Right ventricle myocardium inferior (tissue), 1 donor: ENCODE measurements around the gene GALNT12. TPM values are rescaled to one million over a fixed set of nuclear protein-coding genes. Genes with fewer than 3 reads are reported as not detected.

ENCODE experiments used
- ATAC-seq: fragments of 200-7000 bp; cut with Tn5 transposase; one replicate; pipeline ENCODE4 v1.9.1; 2020; ENCODE audit warnings: mild to moderate bottlenecking, moderate library complexity
- DNase-seq: peaks from one replicate; pipeline ENCODE4 v3.0.0; 2021; ENCODE audit errors: missing footprints
- intact Hi-C: fragments of 100-400 bp; cut with DNase I; formaldehyde crosslinking; loops from one replicate; pipeline ENCODE4 v1.11.0; 2022
- total RNA-seq: library from RNA; stranded (reverse); fragmentation: NEBNext Ultra II Directional; extraction: Animal tissue kit (Norgen Biotek cat#: 25700); gene quantifications from one replicate; pipeline ENCODE4 v1.2.1, GENCODE V29; 2021
- donor health status: DM: no; HTN: yes; CAD: no; lungs with severe emphysema.

Gene GALNT12
- total RNA-seq, 1 donor from 2014 or later, result 0.54 TPM

DNA sequence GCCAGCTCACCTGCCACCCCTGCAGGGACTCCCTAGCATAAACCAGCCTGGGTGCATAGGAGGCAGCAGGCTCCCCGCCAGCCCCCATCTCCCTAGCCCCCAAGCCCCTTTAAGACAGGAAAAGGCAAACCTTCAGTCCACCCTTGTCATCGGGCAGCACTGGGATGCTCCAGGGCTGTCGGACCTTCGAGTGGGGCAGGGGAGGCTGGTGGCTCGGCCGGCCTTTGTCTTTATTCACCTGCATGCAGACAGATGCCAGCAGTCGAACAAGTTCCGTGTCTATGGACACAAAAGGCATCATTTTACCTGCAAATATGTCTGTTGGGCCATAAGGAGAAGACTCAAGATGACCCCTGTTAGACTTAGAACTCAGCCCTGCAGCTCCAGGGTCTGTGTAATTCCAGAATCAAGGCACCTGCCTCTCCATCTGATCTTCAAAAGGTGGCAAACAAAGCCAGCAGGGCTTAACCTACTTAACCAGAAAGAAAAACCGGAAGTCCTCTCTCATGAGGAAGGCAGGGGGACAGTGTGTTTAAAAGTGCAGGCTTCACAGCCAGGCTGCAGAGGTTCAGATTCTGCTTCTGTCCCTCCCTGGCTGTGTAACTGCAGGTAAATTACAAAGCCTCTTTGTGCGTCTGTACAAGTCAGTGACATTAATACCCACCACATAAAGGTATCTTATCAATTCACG, 27.3 kb upstream of the GALNT12 start:
- intact Hi-C loops, result loop anchor here (10.0 kb wide), 1 partner anchor 305 kb away; no protein-coding TSS in a partner anchor
- no peak for DNase-seq
- ATAC-seq, result no peak

DNA sequence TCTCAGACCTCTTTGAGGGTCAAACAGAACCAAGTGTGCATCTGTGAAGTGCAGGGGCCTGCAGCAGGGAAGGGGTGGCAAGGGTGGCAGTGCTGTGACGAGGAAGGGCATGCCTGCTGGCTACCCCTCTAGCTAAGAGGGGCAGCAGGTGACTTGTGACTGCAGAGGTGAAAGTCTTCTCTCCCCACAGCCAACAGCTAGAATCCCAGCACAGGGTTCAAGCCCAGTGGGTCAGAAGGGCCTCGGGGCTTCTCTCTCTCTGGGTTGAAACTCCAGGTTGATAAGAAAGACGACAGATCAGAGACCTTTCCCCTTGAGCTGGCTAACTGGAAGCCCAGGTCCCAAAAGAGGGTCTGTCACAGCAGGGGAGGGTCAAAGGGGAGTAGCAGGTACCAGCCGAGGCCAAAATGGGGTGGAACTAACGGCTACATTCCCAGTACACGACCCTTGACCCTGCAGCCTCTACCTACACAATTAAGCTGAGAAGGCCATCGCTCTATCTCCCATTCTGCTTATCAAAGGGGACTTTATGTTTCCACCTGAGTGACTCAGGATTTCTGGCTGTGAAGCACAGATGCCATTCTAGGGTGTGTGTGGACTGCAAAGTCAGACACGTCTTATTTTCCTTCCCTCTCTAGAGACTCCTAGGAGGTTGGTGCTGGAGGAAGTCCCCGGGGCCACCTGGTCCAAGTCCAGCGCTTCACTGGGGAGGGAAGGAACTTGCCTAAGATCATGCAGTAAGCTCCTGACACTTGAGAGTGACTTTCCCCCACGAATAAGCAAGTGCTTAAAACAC, 25.7 kb upstream of the GALNT12 start:
- DNase-seq, result no peak
- intact Hi-C loops, result loop anchor here (10.0 kb wide), 1 partner anchor 307 kb away; no protein-coding TSS in a partner anchor
- no peak for ATAC-seq

DNA sequence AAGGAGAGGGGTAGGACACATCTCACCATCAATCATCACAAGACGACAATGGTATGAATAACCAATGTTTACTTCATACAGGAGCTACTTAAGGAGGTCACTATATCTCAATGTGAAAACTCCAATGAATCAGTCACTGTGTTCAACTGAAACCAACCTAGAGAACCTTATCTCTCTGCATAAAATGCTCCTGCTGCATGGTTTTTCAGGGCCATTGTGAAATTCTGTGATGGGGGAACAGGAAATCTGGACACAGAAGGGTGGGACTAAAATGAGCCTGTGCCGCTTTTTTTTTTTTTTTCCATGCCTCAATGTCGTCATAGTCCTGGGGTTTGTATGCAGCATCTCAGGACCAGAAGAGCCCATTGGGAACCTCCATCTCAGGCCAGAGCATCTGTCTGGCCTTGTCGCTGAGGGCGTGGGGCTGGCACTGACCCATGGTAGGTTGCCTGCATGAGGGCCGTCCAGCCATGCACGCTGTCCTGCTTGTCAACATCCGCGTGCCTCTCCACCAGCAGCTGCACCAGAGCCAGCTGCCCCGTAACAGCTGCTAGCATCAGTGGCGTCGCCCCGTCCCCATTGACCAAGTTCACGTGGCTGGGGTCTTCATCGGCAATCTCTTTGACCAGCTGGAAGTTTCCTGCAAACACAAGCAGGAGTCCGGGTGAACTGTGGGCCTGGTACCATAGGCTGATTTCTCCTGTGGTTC, 23.8 kb upstream of the GALNT12 start:
- DNase-seq, result no peak
- no peak for ATAC-seq

DNA sequence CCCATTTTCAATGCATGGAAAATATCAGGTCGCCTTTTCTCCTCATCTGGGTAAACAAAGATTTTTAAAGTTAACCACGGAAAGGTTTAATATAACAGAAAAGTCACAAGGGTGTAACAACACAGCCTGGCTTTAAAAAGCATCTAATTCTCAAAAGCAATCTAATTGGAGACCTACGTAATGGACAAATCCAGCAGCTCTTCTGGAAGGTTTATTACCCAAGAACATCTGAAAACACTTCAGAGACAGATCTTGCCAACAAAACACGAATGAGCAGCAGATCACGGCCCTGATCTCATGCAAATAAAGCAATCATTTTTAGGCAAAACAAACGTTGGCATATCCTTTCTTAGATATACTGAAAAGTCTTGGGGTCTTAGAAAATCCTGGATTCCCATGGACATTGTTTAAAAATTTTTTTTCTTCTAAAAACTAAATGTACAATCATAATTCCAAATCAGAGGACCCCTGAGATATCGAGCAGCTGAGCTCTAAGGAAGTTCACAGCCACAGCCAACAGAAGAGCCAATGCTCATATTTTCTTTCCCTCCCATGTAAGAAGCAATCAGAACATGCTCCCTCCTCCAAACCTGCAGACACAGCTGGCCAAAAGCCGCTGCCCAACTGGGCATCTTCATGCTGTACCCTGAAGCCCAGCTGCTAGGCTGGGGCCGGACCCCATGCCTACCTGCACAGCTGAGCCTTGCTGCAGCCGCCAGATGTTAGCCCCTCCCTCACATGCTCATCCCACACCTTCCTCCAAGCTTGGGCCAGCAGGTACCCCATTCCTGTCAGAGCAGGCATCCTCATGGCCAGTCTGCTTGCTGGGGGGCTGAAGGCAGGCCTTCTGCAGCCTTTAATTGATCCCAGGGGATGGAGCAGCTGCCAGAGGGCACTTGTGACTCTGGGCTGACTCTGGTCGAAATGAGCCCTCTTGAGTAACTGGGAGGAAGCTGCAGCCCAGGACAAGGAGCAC, 22.4 kb upstream of the GALNT12 start:
- DNase-seq (no peak), ATAC-seq (no peak)
- intact Hi-C loops, result loop anchor here (10.0 kb wide), 1 partner anchor 310 kb away; no protein-coding TSS in a partner anchor

More for the DNA sequence above, 23.8 kb upstream of the GALNT12 start:
- intact Hi-C loops, result loop anchor here (10.0 kb wide), 1 partner anchor 309 kb away; no protein-coding TSS in a partner anchor

GRCh38 chr9:98786750-98787510, 20.5 kb upstream of the GALNT12 start:
- intact Hi-C loops, result loop anchor here (10.0 kb wide), 1 partner anchor 312 kb away; no protein-coding TSS in a partner anchor
- ATAC-seq (no peak), DNase-seq (no peak)

DNA sequence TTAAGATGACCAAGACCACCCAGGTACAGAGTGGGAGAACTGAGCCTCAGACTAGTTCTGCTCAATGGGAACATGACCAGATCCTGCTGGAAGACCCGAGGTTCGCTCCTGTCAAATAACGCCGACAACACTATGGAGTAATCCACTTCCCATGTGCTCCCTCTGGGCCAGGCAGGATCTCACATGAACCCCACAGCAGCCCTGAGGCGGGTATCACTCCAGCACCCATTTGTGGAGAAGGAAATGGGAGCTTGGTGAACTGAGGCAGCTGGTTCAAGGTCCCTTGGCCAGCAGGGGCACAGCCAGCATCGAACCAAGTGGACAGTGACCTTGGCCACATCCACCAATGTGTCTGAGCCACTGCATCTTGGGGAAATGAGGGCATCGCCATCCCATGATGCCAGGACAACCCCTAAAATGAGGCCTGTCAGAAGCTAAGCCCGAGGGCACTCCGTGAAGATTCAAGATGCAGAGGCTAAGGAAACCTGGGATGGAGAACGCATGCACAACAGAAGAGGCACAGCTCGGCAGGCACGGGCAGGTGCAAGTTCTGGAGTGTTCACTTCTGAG, 19.6 kb upstream of the GALNT12 start:
- intact Hi-C loops, result loop anchor here (10.0 kb wide), 1 partner anchor 313 kb away; no protein-coding TSS in a partner anchor
- ATAC-seq, result no peak
- DNase-seq, result no peak

DNA sequence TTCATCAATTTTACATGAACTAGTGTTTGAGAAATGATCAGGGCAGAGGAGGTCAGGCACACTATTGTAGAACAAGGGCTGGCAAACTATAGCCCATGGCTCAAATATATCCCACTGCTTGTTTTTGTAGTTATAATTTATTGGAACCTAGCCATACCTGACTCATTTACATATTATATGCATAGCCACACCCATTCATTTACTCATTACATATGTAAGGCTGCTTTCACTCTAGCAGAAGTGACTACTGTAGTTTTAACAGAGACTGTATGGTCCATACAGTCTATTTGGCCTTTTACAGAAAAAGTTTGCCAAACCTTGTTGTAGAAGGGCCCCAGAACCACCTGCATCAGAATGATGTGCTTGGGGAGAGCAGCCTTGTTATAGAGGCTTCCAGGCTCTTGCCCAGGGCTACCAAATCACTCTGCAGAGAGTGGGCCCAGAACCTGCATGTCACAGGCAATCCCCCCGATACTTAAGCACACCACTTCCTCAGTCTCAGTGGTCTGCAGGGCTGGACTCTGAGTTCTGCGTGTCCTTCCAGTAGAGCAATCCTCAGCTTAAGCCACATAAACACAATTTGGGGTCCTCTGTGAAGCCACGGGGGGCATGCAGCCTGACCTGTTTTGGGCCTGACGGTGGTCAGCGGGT, 17.9 kb upstream of the GALNT12 start:
- intact Hi-C loops, result loop anchor here (5.0 to 10.0 kb wide), 2 partner anchors 315 to 472 kb away; no protein-coding TSS in a partner anchor

GRCh38 chr9:98790134-98790841, 17.2 kb upstream of the GALNT12 start:
- DNase-seq (no peak), ATAC-seq (no peak)
- intact Hi-C loops, result loop anchor here (5.0 kb wide), 1 partner anchor 473 kb away; no protein-coding TSS in a partner anchor

More for the DNA sequence above, 17.9 kb upstream of the GALNT12 start:
- ATAC-seq, result no peak
- no peak for DNase-seq

DNA sequence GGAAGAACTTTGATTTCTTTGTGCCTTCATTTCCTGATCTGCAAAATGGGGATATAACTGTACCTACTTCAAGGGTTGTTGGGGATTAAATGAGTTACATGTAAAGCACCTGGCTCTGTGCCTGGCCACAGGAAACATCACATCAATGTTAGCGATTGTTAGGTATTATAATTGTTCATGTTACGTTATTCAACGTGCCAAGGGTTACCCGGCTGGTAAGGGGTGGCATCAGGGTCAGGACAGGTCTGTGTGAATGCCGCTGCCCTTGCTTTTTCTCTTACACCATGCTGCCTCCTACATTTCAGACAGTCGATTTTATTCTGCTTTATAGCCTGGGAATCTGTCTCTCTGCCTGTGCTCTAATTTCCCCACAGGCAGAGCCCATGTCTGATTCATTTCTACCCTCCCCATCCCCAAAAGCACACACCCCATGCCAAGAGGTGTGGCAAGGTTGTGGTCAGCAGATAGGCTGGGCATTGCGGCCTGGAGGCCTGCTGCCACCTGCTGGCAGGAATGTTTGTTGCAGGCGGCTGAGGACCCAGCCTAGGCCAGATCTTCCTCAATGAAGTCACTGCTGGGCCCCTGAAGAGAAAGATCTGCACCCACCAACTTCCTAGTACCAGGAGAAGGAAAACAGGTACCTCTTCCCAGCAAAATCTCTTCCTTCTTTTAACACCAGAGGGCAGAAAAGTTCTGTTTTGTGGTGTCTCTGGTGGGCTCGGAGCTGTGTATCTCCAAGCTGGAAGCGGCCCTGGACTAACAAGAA, 16.4 kb upstream of the GALNT12 start:
- DNase-seq (peak; percentile 87), ATAC-seq (peak; percentile 87)
- intact Hi-C loops, result loop anchor here (5.0 kb wide), 1 partner anchor 474 kb away; no protein-coding TSS in a partner anchor

DNA sequence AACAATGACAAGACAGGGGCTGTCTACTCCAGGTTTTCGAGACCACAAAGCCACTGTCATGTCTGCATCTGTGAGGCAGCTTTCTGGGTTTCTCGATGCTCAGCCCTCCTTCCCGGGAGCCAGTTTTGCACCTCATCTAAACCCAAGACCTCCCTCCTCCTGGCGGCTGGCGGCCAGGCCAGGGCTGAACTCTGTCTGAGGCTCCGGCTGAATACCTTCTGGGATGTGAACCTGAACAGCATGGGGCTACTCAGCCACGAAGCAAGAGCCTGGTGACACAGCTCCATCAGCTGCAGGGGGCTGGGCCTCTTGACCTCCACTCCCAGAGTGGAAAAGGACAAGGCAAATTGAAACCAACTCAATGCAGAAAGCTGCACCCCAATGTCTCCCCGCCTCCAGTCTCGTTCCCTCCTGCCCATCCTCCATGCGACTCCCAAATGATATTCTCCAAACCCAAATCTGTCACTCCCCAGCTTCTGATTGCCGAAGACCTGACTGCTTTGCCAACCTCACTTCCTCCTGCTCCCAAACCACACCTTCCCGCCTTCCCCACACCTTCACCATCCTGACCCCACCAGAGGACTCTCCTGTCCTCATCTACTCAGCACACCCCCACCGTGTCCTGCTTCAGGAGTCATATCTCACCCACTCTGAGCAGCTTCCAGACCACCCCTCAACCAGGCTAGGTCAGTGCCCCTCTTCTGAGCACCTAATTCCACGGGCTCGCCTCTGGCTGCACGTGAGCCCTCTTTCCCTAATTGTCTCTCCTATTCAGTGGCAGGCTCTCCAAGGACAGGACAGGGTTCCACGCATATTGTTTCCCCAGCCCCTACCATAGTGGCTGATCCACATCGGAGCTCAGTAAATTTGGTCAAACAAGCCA, 15.6 kb upstream of the GALNT12 start:
- intact Hi-C loops, result loop anchor here (5.0 kb wide), 1 partner anchor 475 kb away; no protein-coding TSS in a partner anchor
- no peak for DNase-seq
- ATAC-seq, result no peak

DNA sequence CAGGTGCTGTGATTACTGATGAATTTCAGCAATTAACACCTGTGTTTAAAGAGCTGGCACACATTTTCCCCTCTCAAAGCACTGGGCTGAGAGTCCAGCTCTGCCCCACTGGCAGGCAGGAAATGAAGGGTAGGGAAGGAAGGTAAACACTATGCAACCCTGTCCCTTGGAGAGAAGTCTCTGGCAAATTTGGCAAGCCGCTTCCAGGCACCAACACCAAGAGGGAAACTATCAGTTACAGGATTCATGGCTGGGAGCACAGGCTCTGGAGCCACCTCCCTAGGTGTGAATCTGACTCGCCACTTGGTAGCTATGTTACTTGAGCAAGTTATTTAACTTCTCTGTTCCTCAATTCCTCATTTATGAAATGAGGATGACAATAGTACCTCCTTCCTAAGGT, 14.4 kb upstream of the GALNT12 start:
- no peak for DNase-seq
- intact Hi-C loops, result loop anchor here (5.0 kb wide), 1 partner anchor 476 kb away; no protein-coding TSS in a partner anchor
- no peak for ATAC-seq

DNA sequence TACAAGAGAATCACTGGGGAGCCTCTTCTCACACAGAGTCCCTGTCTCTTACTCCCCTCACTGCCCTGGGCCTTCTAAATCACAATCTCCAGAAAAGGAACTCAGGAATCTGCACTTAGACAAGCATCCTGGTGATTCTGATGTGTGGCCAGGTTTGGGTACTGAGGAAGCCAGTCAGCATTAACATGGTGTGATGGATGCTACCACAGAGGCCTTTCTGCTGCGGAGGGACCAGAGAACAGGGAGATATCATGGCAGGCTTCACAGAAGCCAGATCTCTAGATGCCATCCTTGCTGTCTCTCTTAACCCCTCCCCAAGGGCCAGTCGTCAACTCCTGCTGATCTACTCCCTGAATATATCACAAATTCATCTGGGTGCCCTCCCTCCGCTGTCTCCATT, 12.7 kb upstream of the GALNT12 start:
- DNase-seq, result no peak
- no peak for ATAC-seq
- intact Hi-C loops, result loop anchor here (5.0 kb wide), 1 partner anchor 478 kb away; no protein-coding TSS in a partner anchor

- DNase-seq (no peak), ATAC-seq (no peak)
Observed at GRCh38 chr9:98795295-98795955, 12.0 kb upstream of the GALNT12 start.

More at GRCh38 chr9:98795295-98795955, 12.0 kb upstream of the GALNT12 start:
- intact Hi-C loops, result no loop called here
